K562 (cell line): ENCODE measurements around the gene LRMDA. TPM values are rescaled to one million over a fixed set of nuclear protein-coding genes. Genes with fewer than 3 reads are reported as not detected.

Experiments used
- ATAC-seq: fragments of 200-7000 bp; cut with Tn5 transposase; 3 replicates; pipeline ENCODE4 v1.9.1; 2020; ENCODE audit warnings: moderate library complexity
- BruUV-seq: library from RNA; stranded (reverse); fragments of 400-500 nt; replicated peaks from 2 replicates; lab custom pipeline; 2021; lab: Mats Ljungman, UMichigan
- CTCF ChIA-PET: fragments of 300-600 bp; formaldehyde crosslinking; extraction: SDS; loops from one replicate; lab custom pipeline; 2021; ENCODE audit warnings: low intra/inter-chr PET ratio; lab: Yijun Ruan, JAX
- POLR2A ChIA-PET: fragments of 300-600, 350-650 bp; sonication (Branson Sonifier 250); formaldehyde crosslinking; extraction: SDS; loops from one replicate; lab custom pipeline; 2021; ENCODE audit warnings: antibody characterized with exemption, inconsistent platforms; lab: Yijun Ruan, JAX
- DNase-seq, 4 experiments: peaks; one replicate each; pipeline versions ENCODE4 v3.0.0 to v3.0.0-alpha.2; 2011 to 2018; ENCODE audit warnings: low spot score in 3 of 4, mixed read lengths in 3 of 4; ENCODE audit errors: extremely low read depth in 1 of 4
- FAIRE-seq: peaks from 2 replicates; lab custom pipeline; 2011; peaks lifted over from hg19 to GRCh38; lab: Jason Lieb, UNC
- H2AFZ ChIP-seq: 2 replicates; pipeline ENCODE4 v1.6.0; 2011; ENCODE audit warnings: low read depth, low read length, control low read depth, inconsistent platforms
- H3K27ac ChIP-seq: fragments of 200-600 bp; 3 replicates; pipeline ENCODE4 v1.8.0; 2011; ENCODE audit warnings: low read depth, mild to moderate bottlenecking, control low read depth, inconsistent platforms, low read length, moderate library complexity, mixed read lengths; ENCODE audit errors: extremely low read depth
- H3K27me3 ChIP-seq, 2 experiments: fragments of 300-600 bp in 1 of 2; 2 replicates in 1 of 2; 3 replicates in 1 of 2; pipeline versions ENCODE4 v1.6.0 to v1.8.0; 2011; ENCODE audit warnings: inconsistent platforms in 2 of 2, low read length in 2 of 2, mild to moderate bottlenecking in 1 of 2, mixed read lengths in 1 of 2, moderate library complexity in 1 of 2; ENCODE audit not compliant: control insufficient read depth in 2 of 2, insufficient read depth in 2 of 2
- H3K36me3 ChIP-seq: fragments of 300-600 bp; 3 replicates; pipeline ENCODE4 v1.8.0; 2011; ENCODE audit warnings: mild to moderate bottlenecking, low read length, inconsistent platforms; ENCODE audit not compliant: control insufficient read depth, insufficient read depth
- H3K4me1 ChIP-seq, 2 experiments: fragments of 200-600 bp in 1 of 2; replicated peaks in 1 of 2; 2 replicates in 1 of 2; 3 replicates in 1 of 2; pipeline versions ENCODE4 v1.5.1 to v1.8.0; 2011; ENCODE audit warnings: inconsistent platforms in 2 of 2, low read length in 2 of 2, mild to moderate bottlenecking in 1 of 2, mixed read lengths in 1 of 2, moderate library complexity in 1 of 2; ENCODE audit not compliant: control insufficient read depth in 2 of 2, insufficient read depth in 2 of 2
- H3K4me2 ChIP-seq: 2 replicates; pipeline ENCODE4 v1.6.1; 2011; ENCODE audit warnings: low read length, control low read depth, inconsistent platforms, mixed read lengths; ENCODE audit not compliant: insufficient read depth
- H3K4me3 ChIP-seq: fragments of 200-600 bp; sonication (generic), shearing (Covaris generic); 2 replicates; pipeline ENCODE4 v1.5.1; 2016; ENCODE audit warnings: control low read depth, inconsistent platforms
- H3K79me2 ChIP-seq: fragments of 200-600 bp; 3 replicates; pipeline ENCODE4 v1.8.0; 2011; ENCODE audit warnings: low read length, inconsistent platforms; ENCODE audit not compliant: control insufficient read depth, insufficient read depth
- H3K9ac ChIP-seq, 2 experiments: 2 replicates each; pipeline versions ENCODE4 v1.6.0 to v1.6.1; 2011; ENCODE audit warnings: low read depth in 2 of 2, low read length in 2 of 2, control low read depth in 1 of 2, inconsistent platforms in 1 of 2, mild to moderate bottlenecking in 1 of 2, mixed read lengths in 1 of 2; ENCODE audit not compliant: insufficient read depth in 1 of 2
- H3K9me1 ChIP-seq: one replicate; pipeline ENCODE4 v1.6.0; 2011; ENCODE audit warnings: inconsistent platforms, mild to moderate bottlenecking, low read length, moderate library complexity; ENCODE audit not compliant: control insufficient read depth, insufficient read depth
- H3K9me3 ChIP-seq: replicated peaks from 2 replicates; pipeline ENCODE4 v1.5.1; 2011; ENCODE audit warnings: low read depth, low read length, inconsistent platforms; ENCODE audit not compliant: control insufficient read depth, insufficient read depth
- H4K20me1 ChIP-seq: replicated peaks from 2 replicates; pipeline ENCODE4 v1.6.1; 2011; ENCODE audit warnings: low read length, inconsistent platforms, mixed read lengths; ENCODE audit not compliant: control insufficient read depth, insufficient read depth
- ARID3B ChIP-seq: fragments of 250-450 bp; sonication (Bioruptor Pico); IDR thresholded peaks from 2 replicates; pipeline ENCODE4 v1.4.0; 2020; ENCODE audit warnings: borderline replicate concordance
- BRF1 ChIP-seq: IDR thresholded peaks from 3 replicates; pipeline ENCODE4 v1.6.1; 2011; ENCODE audit warnings: borderline replicate concordance, mild to moderate bottlenecking; ENCODE audit not compliant: insufficient read length; ENCODE audit errors: extremely low read depth
- CTCF ChIP-seq, 3 experiments: IDR thresholded peaks in 2 of 3; conservative IDR thresholded peaks in 1 of 3; 2 replicates each; pipeline ENCODE4 v1.5.1; 2011 to 2012; ENCODE audit warnings: low read length in 3 of 3, mild to moderate bottlenecking in 3 of 3, control low read depth in 2 of 3, improper control_type of control experiment in 1 of 3, inconsistent platforms in 1 of 3, low read depth in 1 of 3, mixed read lengths in 1 of 3, moderate library complexity in 1 of 3; ENCODE audit not compliant: insufficient read depth in 2 of 3
- HDGF ChIP-seq: fragments of 450-650 bp; IDR thresholded peaks from 2 replicates; pipeline ENCODE4 v1.6.1; 2016
- MIER1 ChIP-seq: fragments of 450-650 bp; IDR thresholded peaks from 2 replicates; pipeline ENCODE4 v1.6.1; 2016; ENCODE audit warnings: antibody characterized with exemption, mild to moderate bottlenecking, low read depth
- NKRF ChIP-seq: fragments of 450-650 bp; IDR thresholded peaks from 2 replicates; pipeline ENCODE4 v1.6.1; 2016; ENCODE audit warnings: borderline replicate concordance
- TAF9B ChIP-seq: fragments of 450-650 bp; IDR thresholded peaks from 2 replicates; pipeline ENCODE4 v1.6.1; 2018; ENCODE audit warnings: mild to moderate bottlenecking; ENCODE audit not compliant: partially characterized antibody
- WHSC1 ChIP-seq: IDR thresholded peaks from one replicate; pipeline ENCODE4 v1.6.1; 2012; ENCODE audit warnings: low read length, control low read depth, inconsistent platforms
- ZFP30 ChIP-seq: fragments of 250-450 bp; sonication (Bioruptor Pico); IDR thresholded peaks from 2 replicates; pipeline ENCODE4 v1.8.0; 2022; ENCODE audit warnings: moderate library complexity, mild to moderate bottlenecking, inconsistent platforms, borderline replicate concordance
- ZNF384 ChIP-seq: IDR thresholded peaks from 2 replicates; pipeline ENCODE4 v1.6.1; 2012; ENCODE audit warnings: low read depth, low read length, improper control_type of control experiment
- WGBS: fragments of 100-300 bp; shearing (Covaris generic); methylation state at CpG from one replicate; pipeline ENCODE4 v1.1.6; 2016; ENCODE audit warnings: low coverage, mixed read lengths; ENCODE audit not compliant: insufficient coverage; ENCODE audit errors: missing lambda C conversion rate; 5-methylcytosine and 5-hydroxymethylcytosine counted together
- in situ Hi-C: fragments of 300-500 bp; cut with MboI; formaldehyde crosslinking; loops from 4 replicates; pipeline ENCODE4 v1.15.0; 2018; ENCODE audit warnings: inconsistent platforms, mixed read lengths
- intact Hi-C: fragments of 100-400 bp; cut with micrococcal nuclease; formaldehyde crosslinking; loops from 2 replicates; pipeline ENCODE4 v1.14.2; 2022
- polyA plus RNA-seq, 8 experiments: library from polyadenylated mRNA; depleted of rRNA in 4 of 8; stranded (reverse) in 5 of 8; unstranded in 3 of 8; fragments of >200 nt; fragmentation: Nextera tagmentation in 2 of 8; fragmentation: Illumina TruSeq in 1 of 8; extraction: Ambion mirVana in 2 of 8; extraction: Trizol in 1 of 8; gene quantifications; 2 replicates each; pipeline versions ENCODE4 v1.2.1 to v1.2.3, GENCODE V29; 2011 to 2014; ENCODE audit warnings: inconsistent platforms in 1 of 8, missing spikeins in 1 of 8
- total RNA-seq, 7 experiments: library from RNA; depleted of rRNA in 6 of 7; stranded (reverse); fragments of >200 nt in 6 of 7; fragmentation: Illumina TruSeq in 2 of 7; extraction: Trizol in 2 of 7; gene quantifications; 2 replicates each; pipeline versions ENCODE4 v1.2.1 to v1.2.3, GENCODE V29; 2011 to 2021; ENCODE audit warnings: low replicate concordance in 1 of 7

LRMDA gene
- total and polyA plus RNA-seq, 9 of the 15 experiments (the other 6 are each of a cell fraction or from before 2014, with no cell fraction given) = 0.25 TPM; not detected in 8

- ChIA-PET POLR2A (no interaction called here), CTCF (no interaction called here)
- H3K79me2 ChIP-seq = no peaks in the 10 kb centered on the region
- no peaks in the 10 kb centered on the region for H3K36me3 ChIP-seq
- no peak overlapping the region for H3K4me2 ChIP-seq
- intact Hi-C loops (no loop called here), in situ Hi-C loops (no loop called here)
- no peaks in the 10 kb centered on the region for H3K9me3 ChIP-seq
- no peak overlapping the region for H3K27ac ChIP-seq
- BruUV-seq = no TSS peak
- H4K20me1 ChIP-seq = no peaks in the 10 kb centered on the region
- H3K9ac ChIP-seq = no peak overlapping the region
- no peak for FAIRE-seq
- no peaks in the 10 kb centered on the region for H3K27me3 ChIP-seq
- ATAC-seq = no peak
- H3K9me1 ChIP-seq = no peaks in the 10 kb centered on the region
- H3K4me1 ChIP-seq = no peaks in the 10 kb centered on the region
- H3K4me3 ChIP-seq = no peak overlapping the region
- WGBS = 2% methylated on average over 4 of the region's 4 CpGs
- no peak for DNase-seq
- TF ChIP-seq WHSC1 (no peak), ZNF384 (no peak), BRF1 (no peak), ARID3B (CRISPR knock-in tag) (no peak), ZFP30 (CRISPR knock-in tag) (no peak), CTCF (IDR thresholded peaks at IDR 0.05 in 2 of 3, conservative IDR thresholded peaks at IDR 0.05 in 1 of 3; ENCODE audit: insufficient read depth in 2 of 3, low read depth in 1 of 3, low read length in 3 of 3) (no peak), HDGF (no peak), NKRF (no peak), MIER1 (no peak), TAF9B (no peak)
- H2AFZ ChIP-seq = no peak overlapping the region
Measured at GRCh38 chr10:75600833-75601232, 169.4 kb downstream of the LRMDA start.
